H1 (cell line): Measurements from ENCODE around the gene MKI67. TPM values are rescaled to one million over a fixed set of nuclear protein-coding genes. Genes with fewer than 3 reads are reported as not detected.

Experiments used
- CTCF ChIA-PET: fragments of 300-600 bp; sonication (Branson Sonifier 250); formaldehyde crosslinking; loops from one replicate; lab custom pipeline; 2021; ENCODE audit not compliant: partially characterized antibody; lab: Charles Lee
- POLR2A ChIA-PET: fragments of 300-600 bp; sonication (Branson Sonifier 250); formaldehyde crosslinking; loops from one replicate; lab custom pipeline; 2021; ENCODE audit warnings: inconsistent platforms; ENCODE audit not compliant: partially characterized antibody; lab: Charles Lee
- DNase-seq, 2 experiments: peaks; one replicate each; pipeline versions ENCODE4 v3.0.0 to v3.0.0-alpha.2; 2010 to 2022; ENCODE audit warnings: low spot score in 2 of 2, low read depth in 1 of 2, mixed read lengths in 1 of 2
- FAIRE-seq: peaks from 2 replicates; lab custom pipeline; 2011; peaks lifted over from hg19 to GRCh38; lab: Jason Lieb, UNC
- H2AFZ ChIP-seq: 2 replicates; pipeline ENCODE4 v1.8.1; 2012; ENCODE audit warnings: low read length, inconsistent platforms
- H2AK5ac ChIP-seq: 2 replicates; pipeline ENCODE4 v1.6.1; 2013; ENCODE audit warnings: low read depth, low read length
- H2BK120ac ChIP-seq: replicated peaks from 2 replicates; pipeline ENCODE3; 2013; ENCODE audit warnings: low read depth, low read length, inconsistent platforms
- H2BK12ac ChIP-seq: 2 replicates; pipeline ENCODE4 v1.6.1; 2013; ENCODE audit warnings: low read depth, low read length
- H2BK15ac ChIP-seq: 2 replicates; pipeline ENCODE4 v1.6.1; 2013; ENCODE audit warnings: low read length
- H2BK20ac ChIP-seq: 2 replicates; pipeline ENCODE4 v1.6.1; 2013; ENCODE audit warnings: low read length
- H2BK5ac ChIP-seq: 2 replicates; pipeline ENCODE4 v1.6.1; 2013; ENCODE audit warnings: low read depth, low read length
- H3K14ac ChIP-seq: 2 replicates; pipeline ENCODE4 v1.6.1; 2013; ENCODE audit warnings: inconsistent platforms; ENCODE audit not compliant: insufficient read length
- H3K18ac ChIP-seq: 2 replicates; pipeline ENCODE4 v1.6.1; 2013; ENCODE audit warnings: low read length; ENCODE audit errors: extremely low read depth
- H3K23ac ChIP-seq: 2 replicates; pipeline ENCODE4 v1.6.1; 2013; ENCODE audit warnings: inconsistent platforms; ENCODE audit not compliant: insufficient read length
- H3K23me2 ChIP-seq: 2 replicates; pipeline ENCODE4 v1.6.1; 2013; ENCODE audit warnings: low read depth, low read length
- H3K27ac ChIP-seq: 2 replicates; pipeline ENCODE4 v1.6.1; 2011; ENCODE audit warnings: low read depth, low read length, inconsistent platforms
- H3K27me3 ChIP-seq, 4 experiments: replicated peaks in 1 of 4; 1 replicate in 1 of 4; 2 replicates in 3 of 4; pipeline versions ENCODE4 v1.6.1 to v1.8.1; 2011 to 2013; ENCODE audit warnings: low read length in 3 of 4, mild to moderate bottlenecking in 3 of 4, inconsistent platforms in 2 of 4, mixed read lengths in 2 of 4, moderate library complexity in 1 of 4; ENCODE audit not compliant: control insufficient read depth in 3 of 4, insufficient read depth in 3 of 4; ENCODE audit errors: extremely low read depth in 1 of 4
- H3K36me3 ChIP-seq, 4 experiments: 2 replicates each; pipeline versions ENCODE4 v1.6.1 to v1.8.1; 2011 to 2013; ENCODE audit warnings: mild to moderate bottlenecking in 4 of 4, low read length in 3 of 4, moderate library complexity in 2 of 4, control low read depth in 1 of 4, inconsistent platforms in 1 of 4; ENCODE audit not compliant: insufficient read depth in 4 of 4, control insufficient read depth in 2 of 4
- H3K4ac ChIP-seq: replicated peaks from 2 replicates; pipeline ENCODE3; 2013; ENCODE audit warnings: low read length, low read depth, mixed read lengths, inconsistent platforms; ENCODE audit not compliant: insufficient read length
- H3K4me1 ChIP-seq, 4 experiments: replicated peaks in 1 of 4; 1 replicate in 1 of 4; 2 replicates in 3 of 4; pipeline versions ENCODE4 v1.6.1 to v1.8.1; 2011 to 2013; ENCODE audit warnings: low read length in 3 of 4, inconsistent platforms in 2 of 4, mixed read lengths in 1 of 4; ENCODE audit not compliant: insufficient read depth in 4 of 4, control insufficient read depth in 3 of 4
- H3K4me2 ChIP-seq, 2 experiments: 2 replicates each; pipeline versions ENCODE4 v1.6.1 to v1.8.1; 2011 to 2013; ENCODE audit warnings: low read depth in 2 of 2, low read length in 2 of 2, control low read depth in 1 of 2, inconsistent platforms in 1 of 2, mild to moderate bottlenecking in 1 of 2; ENCODE audit not compliant: insufficient read depth in 1 of 2
- H3K4me3 ChIP-seq, 4 experiments: fragments of 200-600, 300-600 bp in 1 of 4; sonication (generic), shearing (Covaris generic), sonication (Bioruptor Twin) in 1 of 4; 2 replicates each; pipeline versions ENCODE4 v1.5.1 to v1.8.1; 2011 to 2016; ENCODE audit warnings: low read length in 4 of 4, low read depth in 3 of 4, control low read depth in 2 of 4, inconsistent platforms in 2 of 4, mild to moderate bottlenecking in 2 of 4, mixed read lengths in 1 of 4, moderate library complexity in 1 of 4; ENCODE audit not compliant: insufficient read depth in 2 of 4; ENCODE audit errors: extremely low read depth in 1 of 4
- H3K56ac ChIP-seq: replicated peaks from 2 replicates; pipeline ENCODE3; 2013; ENCODE audit warnings: low read depth, mild to moderate bottlenecking, mixed read lengths, low read length, inconsistent platforms; ENCODE audit not compliant: insufficient read length
- H3K79me1 ChIP-seq: 2 replicates; pipeline ENCODE4 v1.6.1; 2013; ENCODE audit warnings: low read depth, low read length, control low read depth
- H3K79me2 ChIP-seq, 2 experiments: 2 replicates each; pipeline versions ENCODE4 v1.6.1 to v1.8.1; 2012 to 2013; ENCODE audit warnings: low read length in 2 of 2, mild to moderate bottlenecking in 2 of 2, inconsistent platforms in 1 of 2; ENCODE audit not compliant: insufficient read depth in 2 of 2, control insufficient read depth in 1 of 2
- H3K9ac ChIP-seq, 4 experiments: replicated peaks in 1 of 4; 1 replicate in 1 of 4; 2 replicates in 3 of 4; pipeline versions ENCODE4 v1.6.1 to v1.8.1; 2011 to 2013; ENCODE audit warnings: low read depth in 3 of 4, low read length in 3 of 4, control low read depth in 2 of 4, mild to moderate bottlenecking in 2 of 4, moderate library complexity in 2 of 4, inconsistent platforms in 1 of 4; ENCODE audit errors: extremely low read depth in 1 of 4
- H3K9me3 ChIP-seq, 2 experiments: 2 replicates each; pipeline versions ENCODE4 v1.6.1 to v1.8.1; 2012 to 2013; ENCODE audit warnings: mild to moderate bottlenecking in 2 of 2, moderate library complexity in 2 of 2, control low read depth in 1 of 2, inconsistent platforms in 1 of 2, low read depth in 1 of 2, low read length in 1 of 2, mixed read lengths in 1 of 2; ENCODE audit not compliant: insufficient read depth in 2 of 2
- H4K20me1 ChIP-seq, 2 experiments: replicated peaks in 1 of 2; 2 replicates each; pipeline versions ENCODE3 to v1.8.1; 2011 to 2013; ENCODE audit warnings: inconsistent platforms in 2 of 2, low read length in 2 of 2, mild to moderate bottlenecking in 1 of 2; ENCODE audit not compliant: insufficient read depth in 2 of 2, control insufficient read depth in 1 of 2
- H4K5ac ChIP-seq: 2 replicates; pipeline ENCODE4 v1.6.1; 2013; ENCODE audit warnings: low read length, low read depth, mixed read lengths, inconsistent platforms; ENCODE audit not compliant: insufficient read length
- H4K8ac ChIP-seq: 2 replicates; pipeline ENCODE4 v1.8.0; 2013; ENCODE audit warnings: mild to moderate bottlenecking, moderate library complexity, low read length, inconsistent platforms; ENCODE audit not compliant: insufficient read depth; ENCODE audit errors: extremely low read depth
- H4K91ac ChIP-seq: replicated peaks from 2 replicates; pipeline ENCODE3; 2013; ENCODE audit warnings: low read length, mixed read lengths, inconsistent platforms; ENCODE audit not compliant: insufficient read length
- BRCA1 ChIP-seq: IDR thresholded peaks from 2 replicates; pipeline ENCODE4 v1.6.1; 2012; ENCODE audit warnings: low read depth, low read length, improper control_type of control experiment
- CBX8 ChIP-seq: fragments of 300-800, 300-1000 bp; sonication (generic); IDR thresholded peaks from 2 replicates; pipeline ENCODE4 v1.7.1; 2016; ENCODE audit warnings: low read depth, low read length, borderline replicate concordance
- CHD2 ChIP-seq: IDR thresholded peaks from 2 replicates; pipeline ENCODE4 v1.6.1; 2012; ENCODE audit warnings: low read length, improper control_type of control experiment
- EGR1 ChIP-seq: IDR thresholded peaks from 2 replicates; pipeline ENCODE4 v1.6.1; 2011; ENCODE audit warnings: low read depth, low read length, borderline replicate concordance
- FOSL1 ChIP-seq: IDR thresholded peaks from 2 replicates; pipeline ENCODE4 v1.6.1; 2011; ENCODE audit warnings: mild to moderate bottlenecking, low read depth, low read length, moderate library complexity; ENCODE audit not compliant: insufficient read depth
- JUND ChIP-seq: IDR thresholded peaks from 2 replicates; pipeline ENCODE4 v1.6.1; 2011; ENCODE audit warnings: mild to moderate bottlenecking, improper control_type of control experiment, low read length
- MAFK ChIP-seq: IDR thresholded peaks from 2 replicates; pipeline ENCODE4 v1.6.1; 2012; ENCODE audit warnings: low read depth, mild to moderate bottlenecking, improper control_type of control experiment, low read length
- MAX ChIP-seq: IDR thresholded peaks from 2 replicates; pipeline ENCODE4 v1.6.1; 2012; ENCODE audit warnings: inconsistent platforms
- NRF1 ChIP-seq: IDR thresholded peaks from 2 replicates; pipeline ENCODE4 v1.6.1; 2011; ENCODE audit warnings: mild to moderate bottlenecking, low read depth, low read length, improper control_type of control experiment
- POLR2AphosphoS5 ChIP-seq: IDR thresholded peaks from 2 replicates; pipeline ENCODE4 v1.6.1; 2011; ENCODE audit warnings: low read depth, low read length
- POU5F1 ChIP-seq: IDR thresholded peaks from 2 replicates; pipeline ENCODE4 v1.6.1; 2011; ENCODE audit warnings: low read depth, mild to moderate bottlenecking, low read length, moderate library complexity
- RBBP5 ChIP-seq: IDR thresholded peaks from 2 replicates; pipeline ENCODE4 v1.7.1; 2012; ENCODE audit warnings: low read depth, mild to moderate bottlenecking, inconsistent platforms, low read length, moderate library complexity, borderline replicate concordance
- TBP ChIP-seq: IDR thresholded peaks from 2 replicates; pipeline ENCODE4 v1.6.1; 2011; ENCODE audit warnings: low read depth, low read length, improper control_type of control experiment
- ZNF274 ChIP-seq: IDR thresholded peaks from 2 replicates; pipeline ENCODE4 v1.7.0; 2012; ENCODE audit warnings: low read length, borderline replicate concordance; ENCODE audit errors: extremely low read depth
- WGBS, 2 experiments: shearing (Covaris generic) in 1 of 2; methylation state at CpG; one replicate each; pipeline versions ENCODE4 v1.1.6 to v1.1.7; 2013 to 2015; ENCODE audit warnings: low lambda C conversion rate in 2 of 2, mixed read lengths in 2 of 2, inconsistent platforms in 1 of 2, low coverage in 1 of 2, missing lambda C conversion rate in 1 of 2; ENCODE audit not compliant: insufficient replicate concordance in 2 of 2, insufficient coverage in 1 of 2, insufficient read length in 1 of 2; ENCODE audit errors: extremely low coverage in 1 of 2, missing lambda C conversion rate in 1 of 2; 5-methylcytosine and 5-hydroxymethylcytosine counted together
- polyA plus RNA-seq, 7 experiments: library from polyadenylated mRNA; depleted of rRNA in 3 of 7; stranded (reverse) in 5 of 7; unstranded in 2 of 7; fragments of >200 nt in 5 of 7; fragments of 200-250 nt in 2 of 7; gene quantifications; 1 replicate in 5 of 7; 2 replicates in 1 of 7; 4 replicates in 1 of 7; pipeline versions ENCODE4 v1.2.1 to v1.2.3, GENCODE V29; 2011 to 2013; ENCODE audit warnings: missing spikeins in 2 of 7, mixed read lengths in 2 of 7
- total RNA-seq: library from RNA; stranded (reverse); fragmentation: NEBNext Ultra II Directional; extraction: Animal tissue kit (Norgen Biotek cat#: 25700); gene quantifications from 2 replicates; pipeline ENCODE4 v1.2.1, GENCODE V29; 2021

The MKI67 gene
- total and polyA plus RNA-seq, 2 of the 8 experiments (the other 6 are each of a cell fraction or from before 2014, with no cell fraction given): 15.8 to 85.1 TPM

GRCh38 chr10:128081720-128082119 is 44.5 kb downstream of the MKI67 start:
- H4K5ac ChIP-seq: no peak overlapping the region
- H3K9me3 ChIP-seq: no peaks in the 10 kb centered on the region
- no peak for DNase-seq
- no peak overlapping the region for H3K18ac ChIP-seq
- ChIA-PET POLR2A (no interaction called here), CTCF (interaction anchor here (0.8 to 4.9 kb wide), 7 partner anchors 9 to 70 kb away, joined by 3 to 26 read pairs (median 6); no protein-coding TSS in a partner anchor)
- H3K27ac ChIP-seq: no peak overlapping the region
- FAIRE-seq: no peak
- WGBS, 2 experiments: 90% methylated on average over 3 of the region's 3 CpGs; no CpG with 5 or more reads in 1 of the 2 experiments
- H2AK5ac ChIP-seq: no peak overlapping the region
- no peak overlapping the region for H3K9ac ChIP-seq
- H2BK15ac ChIP-seq: no peak overlapping the region
- H4K91ac ChIP-seq: no peak overlapping the region
- no peak overlapping the region for H3K56ac ChIP-seq
- no peaks in the 10 kb centered on the region; a peak in 1 of 7 replicates for H3K27me3 ChIP-seq
- H3K23ac ChIP-seq: no peak overlapping the region
- H2BK120ac ChIP-seq: no peak overlapping the region
- no peak overlapping the region for H2BK20ac ChIP-seq
- H3K4ac ChIP-seq: no peak overlapping the region
- H4K20me1 ChIP-seq: no peaks in the 10 kb centered on the region
- H3K23me2 ChIP-seq: no peaks in the 10 kb centered on the region
- no peak overlapping the region for H3K4me2 ChIP-seq
- no peak overlapping the region for H2AFZ ChIP-seq
- H3K14ac ChIP-seq: no peak overlapping the region
- no peaks in the 10 kb centered on the region for H3K36me3 ChIP-seq
- no peak overlapping the region for H4K8ac ChIP-seq
- H3K4me3 ChIP-seq: no peak overlapping the region
- H2BK12ac ChIP-seq: no peak overlapping the region
- H3K79me2 ChIP-seq: no peaks in the 10 kb centered on the region
- no peaks in the 10 kb centered on the region for H3K79me1 ChIP-seq
- TF ChIP-seq ZNF274: no peak
- TF ChIP-seq MAFK: no peak
- no peak for TF ChIP-seq TBP
- TF ChIP-seq EGR1: no peak
- TF ChIP-seq NRF1: no peak
- TF ChIP-seq POU5F1: no peak
- TF ChIP-seq MAX: no peak
- TF ChIP-seq RBBP5: no peak
- TF ChIP-seq BRCA1: no peak
- no peak for TF ChIP-seq CBX8
- no peak for TF ChIP-seq POLR2AphosphoS5
- TF ChIP-seq CHD2: no peak
- no peak for TF ChIP-seq JUND
- TF ChIP-seq FOSL1: no peak
- peaks cover 8 to 21% (median 13%) of the 10 kb centered on the region in 4 experiments; a peak in 6 of 7 replicates for H3K4me1 ChIP-seq
- H2BK5ac ChIP-seq: no peak overlapping the region
